Progenitor cell of endocrine pancreas (in vitro differentiated cells): Measurements from ENCODE around the gene LGI2. TPM values are rescaled to one million over a fixed set of nuclear protein-coding genes. Genes with fewer than 3 reads are reported as not detected.
"Not testable (repeated sequence)": the region's sequence is repeated elsewhere in the genome, so short reads cannot be mapped to it uniquely, and the experiment has no call there.

ENCODE experiments used
- DNase-seq: peaks from one replicate; pipeline ENCODE4 v3.0.0; 2021; ENCODE audit warnings: low spot score; ENCODE audit not compliant: unreplicated experiment
- H3K27ac Mint-ChIP-seq: 2 replicates; pipeline ENCODE4 v1.8.0; 2021; ENCODE audit warnings: mild to moderate bottlenecking, moderate library complexity, mixed read lengths
- H3K27me3 Mint-ChIP-seq: 2 replicates; pipeline ENCODE4 v1.8.0; 2021; ENCODE audit warnings: mixed read lengths
- H3K36me3 Mint-ChIP-seq: 2 replicates; pipeline ENCODE4 v1.8.0; 2022; ENCODE audit warnings: mixed read lengths; ENCODE audit not compliant: insufficient read depth
- H3K4me1 Mint-ChIP-seq: 2 replicates; pipeline ENCODE4 v1.8.0; 2021; ENCODE audit warnings: low read depth, mixed read lengths
- H3K4me3 Mint-ChIP-seq: 2 replicates; pipeline ENCODE4 v1.8.0; 2021; ENCODE audit warnings: low read depth, mild to moderate bottlenecking, moderate library complexity, mixed read lengths
- H3K9me3 Mint-ChIP-seq: 2 replicates; pipeline ENCODE4 v1.8.0; 2021; ENCODE audit warnings: low read depth, mixed read lengths
- CTCF ChIP-seq: fragments of 200-600 bp; sonication (generic); IDR thresholded peaks from one replicate; pipeline ENCODE4 v1.5.0; 2021; ENCODE audit warnings: antibody characterized with exemption, mild to moderate bottlenecking; ENCODE audit not compliant: unreplicated experiment
- total RNA-seq: library from RNA; stranded (reverse); gene quantifications from 2 replicates; pipeline ENCODE4 v1.2.1, GENCODE V29; 2021

Gene LGI2
- total RNA-seq, 1 donor from 2014 or later, result 17.4 TPM

DNA sequence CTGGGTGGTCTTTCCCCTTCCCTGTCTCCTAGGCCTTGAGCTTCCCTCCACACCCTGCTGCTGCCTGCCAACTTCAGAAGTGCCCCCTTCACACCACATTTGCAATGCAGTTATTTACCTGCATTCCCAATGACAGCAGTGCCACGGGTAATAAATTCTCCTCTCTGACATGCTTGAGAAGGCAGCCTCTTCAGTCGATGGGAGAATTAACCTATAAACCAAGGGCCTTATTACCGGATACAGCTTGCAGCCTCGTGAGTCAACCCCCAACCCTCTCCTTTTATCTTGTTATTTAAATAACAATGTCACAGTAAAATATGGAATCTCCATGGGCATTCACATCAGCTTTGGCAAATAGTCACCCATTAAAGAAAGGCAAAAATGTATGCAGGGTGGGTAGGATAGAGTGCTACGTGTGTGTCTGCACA lies 34.7 kb upstream of the LGI2 start:
- no peak for DNase-seq
- H3K4me1 Mint-ChIP-seq, result peaks cover 25% of the 10 kb centered on the region
- TF ChIP-seq CTCF, result no peak
- H3K36me3 Mint-ChIP-seq, result no peaks in the 10 kb centered on the region
- H3K27me3 Mint-ChIP-seq, result no peaks in the 10 kb centered on the region
- H3K27ac Mint-ChIP-seq, result peak overlapping the region; percentile 36
- no peak overlapping the region for H3K4me3 Mint-ChIP-seq
- no peaks in the 10 kb centered on the region for H3K9me3 Mint-ChIP-seq

- not testable (repeated sequence) for H3K27me3 Mint-ChIP-seq, H3K27ac Mint-ChIP-seq, H3K4me3 Mint-ChIP-seq, DNase-seq, H3K9me3 Mint-ChIP-seq, H3K36me3 Mint-ChIP-seq
- H3K4me1 Mint-ChIP-seq, result peaks cover 26% of the 10 kb centered on the region
Measured at GRCh38 chr4:25064447-25064846, 33.7 kb upstream of the LGI2 start.

- Mint-ChIP-seq H3K9me3 (peaks cover 5% of the 10 kb centered on the region), H3K4me1 (peaks cover 18% of the 10 kb centered on the region), H3K36me3 (no peaks in the 10 kb centered on the region), H3K27me3 (no peaks in the 10 kb centered on the region), H3K27ac (no peak overlapping the region), H3K4me3 (no peak overlapping the region)
- no peak for TF ChIP-seq CTCF
- DNase-seq, result no peak
Measured at GRCh38 chr4:25063116-25063515, 32.4 kb upstream of the LGI2 start.

- peaks cover 5% of the 10 kb centered on the region for H3K9me3 Mint-ChIP-seq
- no peak overlapping the region for H3K4me3 Mint-ChIP-seq
- H3K27ac Mint-ChIP-seq, result no peak overlapping the region
- no peak for DNase-seq
- no peak for TF ChIP-seq CTCF
- no peaks in the 10 kb centered on the region for H3K36me3 Mint-ChIP-seq
- H3K27me3 Mint-ChIP-seq, result no peaks in the 10 kb centered on the region
- H3K4me1 Mint-ChIP-seq, result peaks cover 23% of the 10 kb centered on the region
Measured at GRCh38 chr4:25062098-25062497, 31.4 kb upstream of the LGI2 start.

DNA sequence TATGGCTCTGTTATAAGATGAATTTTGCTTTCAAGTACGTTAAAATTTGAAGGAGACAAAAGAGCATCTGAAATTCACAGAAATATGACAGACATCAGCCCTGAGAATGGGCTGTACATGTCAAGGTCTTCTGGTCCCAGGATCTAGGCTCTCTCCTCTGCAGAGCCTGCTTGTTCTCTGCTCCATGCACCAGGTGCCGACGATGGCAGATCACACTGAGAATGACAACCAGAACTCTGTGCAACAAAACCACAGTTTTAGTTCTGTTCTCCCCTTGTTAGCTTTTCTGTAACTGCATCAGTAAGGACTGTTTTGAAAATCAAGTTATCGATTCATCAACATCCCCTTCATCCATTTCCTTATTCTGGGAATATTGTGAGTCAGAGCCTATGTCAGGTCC lies 30.9 kb upstream of the LGI2 start:
- H3K9me3 Mint-ChIP-seq, result peaks cover 5% of the 10 kb centered on the region
- no peaks in the 10 kb centered on the region for H3K36me3 Mint-ChIP-seq
- no peak overlapping the region for H3K27ac Mint-ChIP-seq
- no peak for DNase-seq
- H3K27me3 Mint-ChIP-seq, result no peaks in the 10 kb centered on the region
- H3K4me1 Mint-ChIP-seq, result peaks cover 23% of the 10 kb centered on the region
- no peak for TF ChIP-seq CTCF
- H3K4me3 Mint-ChIP-seq, result no peak overlapping the region

- H3K27ac Mint-ChIP-seq, result no peak overlapping the region
Measured at GRCh38 chr4:25060963-25061340, 30.2 kb upstream of the LGI2 start.

More at GRCh38 chr4:25060963-25061340, 30.2 kb upstream of the LGI2 start:
- H3K27me3 Mint-ChIP-seq, result no peaks in the 10 kb centered on the region
- no peak for DNase-seq
- H3K4me3 Mint-ChIP-seq, result no peak overlapping the region
- H3K36me3 Mint-ChIP-seq, result no peaks in the 10 kb centered on the region
- H3K9me3 Mint-ChIP-seq, result peaks cover 5% of the 10 kb centered on the region
- peaks cover 23% of the 10 kb centered on the region for H3K4me1 Mint-ChIP-seq
- TF ChIP-seq CTCF, result no peak
